Ammon's horn (tissue), 1 donor: ENCODE results near the gene VKORC1L1.
"Not testable (repeated sequence)": the region's sequence is repeated elsewhere in the genome, so short reads cannot be mapped to it uniquely, and the experiment has no call there.

Experiments
- DNase-seq: peaks from one replicate; pipeline ENCODE4 v3.0.0-alpha.2; 2016; ENCODE audit warnings: low spot score

Gene VKORC1L1

GRCh38 chr7:65872776-65873581, at the start of gene VKORC1L1:
TSS of gene VKORC1L1 (plus strand) at chr7:65873074. CDS start at chr7:65873372, 298 bp downstream.
- DNase-seq = peak; percentile 95

GRCh38 chr7:65827366-65827765, 45.5 kb upstream of the VKORC1L1 start:
- no peak for DNase-seq

GRCh38 chr7:65832281-65832680, 40.6 kb upstream of the VKORC1L1 start:
- DNase-seq = no peak

GRCh38 chr7:65836684-65837083, 36.2 kb upstream of the VKORC1L1 start:
- DNase-seq = not testable (repeated sequence)

- not testable (repeated sequence) for DNase-seq
These were observed 35.3 kb upstream of the VKORC1L1 start for GRCh38 chr7:65837541-65837956.

- no peak for DNase-seq
These were observed 33.0 kb upstream of the VKORC1L1 start for GRCh38 chr7:65839846-65840245.

GRCh38 chr7:65840446-65840845, 32.4 kb upstream of the VKORC1L1 start:
- DNase-seq = no peak

- not testable (repeated sequence) for DNase-seq
These were observed 29.3 kb upstream of the VKORC1L1 start for GRCh38 chr7:65843616-65844015.

- DNase-seq = no peak
These were observed 26.8 kb upstream of the VKORC1L1 start for GRCh38 chr7:65846008-65846570.

GRCh38 chr7:65853426-65853825, 19.4 kb upstream of the VKORC1L1 start:
- DNase-seq = not testable (repeated sequence)

- DNase-seq = not testable (repeated sequence)
These were observed 19.0 kb upstream of the VKORC1L1 start for GRCh38 chr7:65853892-65854291.

GRCh38 chr7:65857321-65857894, 15.5 kb upstream of the VKORC1L1 start:
- not testable (repeated sequence) for DNase-seq

GRCh38 chr7:65858660-65859059, 14.2 kb upstream of the VKORC1L1 start:
- DNase-seq = not testable (repeated sequence)

- DNase-seq = not testable (repeated sequence)
These were observed 6.6 kb upstream of the VKORC1L1 start for GRCh38 chr7:65866244-65866643.

- not testable (repeated sequence) for DNase-seq
These were observed 5.2 kb upstream of the VKORC1L1 start for GRCh38 chr7:65867681-65868080.

GRCh38 chr7:65869312-65869711, 3.6 kb upstream of the VKORC1L1 start:
- not testable (repeated sequence) for DNase-seq

- peak; percentile 42 for DNase-seq
These were observed 1.4 kb upstream of the VKORC1L1 start for GRCh38 chr7:65871451-65871850.

GRCh38 chr7:65873582-65874193, 814 bp downstream of the VKORC1L1 start:
- peak; percentile 3 for DNase-seq

GRCh38 chr7:65875715-65876114, 2.8 kb downstream of the VKORC1L1 start:
- not testable (repeated sequence) for DNase-seq

GRCh38 chr7:65879292-65880153, 6.6 kb downstream of the VKORC1L1 start:
- not testable (repeated sequence) for DNase-seq

- not testable (repeated sequence) for DNase-seq
These were observed 7.4 kb downstream of the VKORC1L1 start for GRCh38 chr7:65880242-65880641.
